Measurements from ENCODE around the gene TPGS2. TPM values are rescaled to one million over a fixed set of nuclear protein-coding genes. Genes with fewer than 3 reads are reported as not detected.

TPGS2 gene
- total RNA-seq, 4 donors from 2014 or later = 32.1 to 87.9 (median 58.2) TPM

DNA sequence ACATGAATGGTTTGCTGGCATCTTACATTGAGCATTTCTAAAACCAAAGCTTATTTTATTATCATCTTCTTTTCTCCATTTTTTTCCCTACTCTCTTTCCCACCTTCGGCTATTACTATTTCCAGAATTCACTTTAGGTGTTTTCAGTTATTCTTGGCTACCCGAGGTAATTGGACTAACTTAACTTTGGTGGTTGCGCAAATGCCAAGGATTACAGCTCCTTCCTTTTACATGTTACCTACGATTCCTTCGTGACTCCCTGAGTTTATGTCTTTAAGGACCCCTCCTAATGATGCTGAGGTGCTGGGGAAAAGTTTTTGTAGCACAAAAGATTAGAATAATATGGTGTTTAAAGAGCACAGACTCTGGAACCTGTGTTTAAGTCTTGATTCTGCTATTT is 14.4 kb upstream of the TPGS2 start:
- H3K36me3 ChIP-seq = no peaks in the 10 kb centered on the region
- no peak overlapping the region for H3K27ac ChIP-seq
- DNase-seq = no peak
- H3K4me1 ChIP-seq = no peaks in the 10 kb centered on the region
- no peaks in the 10 kb centered on the region for H3K27me3 ChIP-seq
- H3K4me3 ChIP-seq = no peak overlapping the region
- TF ChIP-seq, protein P1, sequence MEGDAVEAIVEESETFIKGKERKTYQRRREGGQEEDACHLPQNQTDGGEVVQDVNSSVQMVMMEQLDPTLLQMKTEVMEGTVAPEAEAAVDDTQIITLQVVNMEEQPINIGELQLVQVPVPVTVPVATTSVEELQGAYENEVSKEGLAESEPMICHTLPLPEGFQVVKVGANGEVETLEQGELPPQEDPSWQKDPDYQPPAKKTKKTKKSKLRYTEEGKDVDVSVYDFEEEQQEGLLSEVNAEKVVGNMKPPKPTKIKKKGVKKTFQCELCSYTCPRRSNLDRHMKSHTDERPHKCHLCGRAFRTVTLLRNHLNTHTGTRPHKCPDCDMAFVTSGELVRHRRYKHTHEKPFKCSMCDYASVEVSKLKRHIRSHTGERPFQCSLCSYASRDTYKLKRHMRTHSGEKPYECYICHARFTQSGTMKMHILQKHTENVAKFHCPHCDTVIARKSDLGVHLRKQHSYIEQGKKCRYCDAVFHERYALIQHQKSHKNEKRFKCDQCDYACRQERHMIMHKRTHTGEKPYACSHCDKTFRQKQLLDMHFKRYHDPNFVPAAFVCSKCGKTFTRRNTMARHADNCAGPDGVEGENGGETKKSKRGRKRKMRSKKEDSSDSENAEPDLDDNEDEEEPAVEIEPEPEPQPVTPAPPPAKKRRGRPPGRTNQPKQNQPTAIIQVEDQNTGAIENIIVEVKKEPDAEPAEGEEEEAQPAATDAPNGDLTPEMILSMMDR (IDR thresholded peaks at IDR 0.05) = no peak
- no peak for TF ChIP-seq POLR2A (IDR thresholded peaks at IDR 0.05)
- H3K9me3 ChIP-seq = no peaks in the 10 kb centered on the region

GRCh38 chr18:36839835-36840234 is 11.0 kb upstream of the TPGS2 start:
- H3K4me3 ChIP-seq = no peak overlapping the region
- no peaks in the 10 kb centered on the region for H3K9me3 ChIP-seq
- DNase-seq = no peak
- no peak overlapping the region for H3K27ac ChIP-seq
- no peaks in the 10 kb centered on the region for H3K36me3 ChIP-seq
- H3K27me3 ChIP-seq = no peaks in the 10 kb centered on the region
- TF ChIP-seq, protein P1 (IDR thresholded peaks at IDR 0.05) = no peak
- TF ChIP-seq POLR2A (IDR thresholded peaks at IDR 0.05) = no peak
- no peaks in the 10 kb centered on the region for H3K4me1 ChIP-seq

DNA sequence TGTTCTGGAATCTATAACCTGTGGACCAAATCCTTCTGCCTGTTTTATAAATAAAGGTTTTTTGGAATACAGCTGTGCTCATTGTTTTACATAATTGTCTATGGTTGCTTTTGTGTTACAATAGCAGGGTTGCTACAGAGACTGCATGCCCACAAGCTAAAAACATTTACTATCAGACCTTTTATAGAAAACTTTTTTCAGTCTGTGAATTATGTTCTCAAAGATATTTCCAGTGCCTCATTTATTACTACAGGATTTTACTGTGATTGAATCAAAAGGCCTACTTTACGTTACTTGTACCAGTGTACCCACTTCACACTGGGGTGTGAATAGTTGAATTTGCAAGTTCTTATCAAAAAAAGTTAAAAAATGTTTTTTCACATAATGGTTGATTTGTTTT is 7.1 kb upstream of the TPGS2 start:
- no peaks in the 10 kb centered on the region for H3K9me3 ChIP-seq
- H3K27ac ChIP-seq = no peak overlapping the region
- no peak for DNase-seq
- no peaks in the 10 kb centered on the region for H3K27me3 ChIP-seq
- H3K4me3 ChIP-seq = no peak overlapping the region
- H3K36me3 ChIP-seq = no peaks in the 10 kb centered on the region
- no peaks in the 10 kb centered on the region for H3K4me1 ChIP-seq
- TF ChIP-seq, protein P1 (IDR thresholded peaks at IDR 0.05) = no peak
- no peak for TF ChIP-seq POLR2A (IDR thresholded peaks at IDR 0.05)

DNA sequence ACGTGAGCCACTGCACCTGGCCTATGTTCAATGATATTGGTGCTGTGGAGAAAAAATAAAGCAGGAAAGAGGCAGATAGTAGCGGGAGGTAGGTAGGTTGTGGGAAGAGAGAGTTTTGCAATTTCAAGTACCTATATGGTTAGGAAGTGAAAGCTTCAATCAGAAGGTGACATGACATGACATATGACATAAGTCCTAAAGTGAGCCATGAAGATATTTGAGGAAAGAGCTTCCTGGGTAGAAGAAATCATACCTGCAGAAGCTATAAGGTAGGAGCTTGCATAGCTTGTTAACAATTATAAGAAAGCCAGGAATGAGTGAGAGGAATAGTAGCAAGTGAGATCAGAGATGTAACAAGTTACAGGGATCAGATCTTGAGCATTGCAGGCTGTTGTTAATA is 4.3 kb upstream of the TPGS2 start:
- H3K27me3 ChIP-seq = no peaks in the 10 kb centered on the region
- H3K9me3 ChIP-seq = no peaks in the 10 kb centered on the region
- H3K27ac ChIP-seq = no peak overlapping the region
- TF ChIP-seq, protein P1 (IDR thresholded peaks at IDR 0.05) = no peak
- TF ChIP-seq POLR2A (IDR thresholded peaks at IDR 0.05) = no peak
- DNase-seq = no peak
- H3K4me3 ChIP-seq = no peak overlapping the region
- H3K4me1 ChIP-seq = peaks cover 0 to 11% (median 0%) of the 10 kb centered on the region in 4 donors
- H3K36me3 ChIP-seq = no peaks in the 10 kb centered on the region

GRCh38 chr18:36831139-36831538 is 2.3 kb upstream of the TPGS2 start:
- peaks cover 0 to 18% (median 0%) of the 10 kb centered on the region in 4 donors for H3K4me1 ChIP-seq
- no peaks in the 10 kb centered on the region for H3K9me3 ChIP-seq
- H3K4me3 ChIP-seq = no peak overlapping the region
- H3K27ac ChIP-seq = no peak overlapping the region
- TF ChIP-seq, protein P1 (IDR thresholded peaks at IDR 0.05) = no peak
- TF ChIP-seq POLR2A (IDR thresholded peaks at IDR 0.05) = no peak
- no peak for DNase-seq
- no peaks in the 10 kb centered on the region for H3K36me3 ChIP-seq
- no peaks in the 10 kb centered on the region for H3K27me3 ChIP-seq

DNA sequence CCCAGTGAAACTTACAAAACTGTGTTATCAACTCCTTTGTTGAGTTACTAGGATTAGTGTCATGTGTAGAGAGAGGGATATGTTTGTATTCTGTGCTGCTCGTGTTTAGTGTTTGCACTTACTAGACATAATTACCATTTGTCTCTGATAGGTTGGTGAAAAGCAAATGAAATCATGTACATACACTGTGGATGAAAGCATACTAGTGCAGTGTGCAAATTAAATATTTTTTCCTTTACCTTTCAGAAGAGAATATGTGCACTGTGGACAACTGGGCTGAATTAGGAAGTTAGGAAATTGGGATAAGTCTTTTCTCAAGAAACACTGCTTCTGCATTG is 1.3 kb upstream of the TPGS2 start:
- TF ChIP-seq, protein P1 (IDR thresholded peaks at IDR 0.05) = no peak
- no peak for TF ChIP-seq POLR2A (IDR thresholded peaks at IDR 0.05)
- peaks cover 0 to 18% (median 0%) of the 10 kb centered on the region in 4 donors for H3K4me1 ChIP-seq
- no peak for DNase-seq
- no peak overlapping the region for H3K27ac ChIP-seq
- no peaks in the 10 kb centered on the region for H3K9me3 ChIP-seq
- no peaks in the 10 kb centered on the region for H3K36me3 ChIP-seq
- H3K27me3 ChIP-seq = no peaks in the 10 kb centered on the region
- peak overlapping the region in 1 of 4 donors; percentile 72 for H3K4me3 ChIP-seq

Data from Peyer's patch (tissue), 4 donors.